Panc1 (cell line): ENCODE results near the gene SMIM21. TPM values are rescaled to one million over a fixed set of nuclear protein-coding genes. Genes with fewer than 3 reads are reported as not detected.

Experiments
- ATAC-seq: fragments of 200-7000 bp; cut with Tn5 transposase; 2 replicates; pipeline ENCODE4 v1.9.1; 2020; ENCODE audit warnings: mild to moderate bottlenecking, moderate library complexity
- BruUV-seq: library from RNA; stranded (reverse); fragments of 400-500 nt; replicated peaks from 2 replicates; lab custom pipeline; 2021; lab: Mats Ljungman, UMichigan
- CTCF ChIA-PET: fragments of 300-600 bp; sonication (Branson Sonifier 250); formaldehyde crosslinking; loops from one replicate; lab custom pipeline; 2022; ENCODE audit warnings: antibody characterized with exemption; lab: Charles Lee
- POLR2A ChIA-PET: fragments of 300-600 bp; sonication (Branson Sonifier 250); formaldehyde crosslinking; loops from one replicate; lab custom pipeline; 2022; ENCODE audit warnings: antibody characterized with exemption; lab: Charles Lee
- DNase-seq: peaks from one replicate; pipeline ENCODE4 v3.0.0-alpha.2; 2010; ENCODE audit warnings: low read depth, low spot score
- H3K27ac ChIP-seq: 2 replicates; pipeline ENCODE4 v1.5.1; 2011; ENCODE audit warnings: mild to moderate bottlenecking, low read length, inconsistent platforms
- H3K27me3 ChIP-seq: fragments of 200-500 bp; sonication (Bioruptor generic); 2 replicates; pipeline ENCODE4 v1.6.0; 2014; ENCODE audit warnings: low read length, inconsistent platforms; ENCODE audit not compliant: control insufficient read depth, insufficient read depth
- H3K36me3 ChIP-seq: fragments of 200-500 bp; sonication (Bioruptor generic); 2 replicates; pipeline ENCODE4 v1.5.1; 2014; ENCODE audit warnings: inconsistent platforms, mild to moderate bottlenecking, low read length, moderate library complexity; ENCODE audit not compliant: control insufficient read depth, insufficient read depth
- H3K4me1 ChIP-seq: 2 replicates; pipeline ENCODE4 v1.5.1; 2011; ENCODE audit warnings: inconsistent platforms, mild to moderate bottlenecking, low read length, moderate library complexity; ENCODE audit not compliant: control insufficient read depth, insufficient read depth
- H3K4me3 ChIP-seq, 2 experiments: 2 replicates each; pipeline ENCODE4 v1.5.1; 2011 to 2012; ENCODE audit warnings: low read depth in 2 of 2, low read length in 2 of 2, mild to moderate bottlenecking in 2 of 2, inconsistent platforms in 1 of 2, moderate library complexity in 1 of 2
- H3K9me3 ChIP-seq: fragments of 200-500 bp; sonication (Bioruptor generic); 2 replicates; pipeline ENCODE4 v1.5.1; 2014; ENCODE audit warnings: low read depth, mild to moderate bottlenecking, inconsistent platforms, low read length, moderate library complexity; ENCODE audit not compliant: control insufficient read depth, insufficient read depth
- POLR2AphosphoS5 ChIP-seq: IDR thresholded peaks from 2 replicates; pipeline ENCODE4 v1.6.1; 2012; ENCODE audit warnings: mild to moderate bottlenecking, low read depth, low read length, moderate library complexity
- REST ChIP-seq, 2 experiments: IDR thresholded peaks; 2 replicates each; pipeline ENCODE4 v1.6.1; 2011 to 2012; ENCODE audit warnings: low read depth in 2 of 2, control low read depth in 1 of 2, low read length in 1 of 2, mild to moderate bottlenecking in 1 of 2, moderate library complexity in 1 of 2; ENCODE audit not compliant: insufficient read depth in 1 of 2
- SIN3A ChIP-seq: IDR thresholded peaks from 2 replicates; pipeline ENCODE4 v1.6.1; 2012; ENCODE audit warnings: low read depth, mild to moderate bottlenecking, low read length, moderate library complexity, borderline replicate concordance; ENCODE audit not compliant: insufficient read depth
- TCF7L2 ChIP-seq: IDR thresholded peaks from 2 replicates; pipeline ENCODE4 v1.6.1; 2011; ENCODE audit warnings: mild to moderate bottlenecking, low read depth, low read length, inconsistent platforms
- in situ Hi-C: cut with HindIII; loops from 2 replicates; pipeline ENCODE4 v1.10.0; 2016; ENCODE audit warnings: low sequenced_read_pairs, low pct_unique_long_range_greater_than_20kb
- intact Hi-C: fragments of 100-400 bp; cut with micrococcal nuclease; formaldehyde crosslinking; loops from one replicate; pipeline ENCODE4 v1.10.0; 2022; ENCODE audit not compliant: unreplicated experiment
- total RNA-seq: library from RNA; stranded (reverse); gene quantifications from one replicate; pipeline ENCODE4 v1.2.1, GENCODE V29; 2021; ENCODE audit not compliant: unreplicated experiment
- TF ChIP-seq, protein P1 (sequence below): fragments of 450-650 bp; IDR thresholded peaks from 2 replicates; pipeline ENCODE4 v1.5.1; 2017; ENCODE audit warnings: mild to moderate bottlenecking

SMIM21 gene
- total RNA-seq, 1 experiment from 2014 or later: not detected

GRCh38 chr18:75376004-75376403 is 51.5 kb downstream of the SMIM21 start:
- CTCF ChIA-PET: no interaction called here
- Histone ChIP-seq H3K27ac (no peak overlapping the region), H3K36me3 (no peaks in the 10 kb centered on the region), H3K27me3 (no peaks in the 10 kb centered on the region; the same call in 1 of the 2 replicates), H3K4me1 (no peaks in the 10 kb centered on the region), H3K4me3 (no peak overlapping the region), H3K9me3 (no peaks in the 10 kb centered on the region)
- in situ Hi-C loops (no loop called here), intact Hi-C loops (no loop called here)
- DNase-seq: no peak
- TF ChIP-seq REST (IDR thresholded peaks at IDR 0.05; ENCODE audit: insufficient read depth in 1 of 2, low read depth in 2 of 2, low read length in 1 of 2) (no peak), POLR2AphosphoS5 (no peak), TCF7L2 (no peak), SIN3A (no peak)
- TF ChIP-seq, protein P1, sequence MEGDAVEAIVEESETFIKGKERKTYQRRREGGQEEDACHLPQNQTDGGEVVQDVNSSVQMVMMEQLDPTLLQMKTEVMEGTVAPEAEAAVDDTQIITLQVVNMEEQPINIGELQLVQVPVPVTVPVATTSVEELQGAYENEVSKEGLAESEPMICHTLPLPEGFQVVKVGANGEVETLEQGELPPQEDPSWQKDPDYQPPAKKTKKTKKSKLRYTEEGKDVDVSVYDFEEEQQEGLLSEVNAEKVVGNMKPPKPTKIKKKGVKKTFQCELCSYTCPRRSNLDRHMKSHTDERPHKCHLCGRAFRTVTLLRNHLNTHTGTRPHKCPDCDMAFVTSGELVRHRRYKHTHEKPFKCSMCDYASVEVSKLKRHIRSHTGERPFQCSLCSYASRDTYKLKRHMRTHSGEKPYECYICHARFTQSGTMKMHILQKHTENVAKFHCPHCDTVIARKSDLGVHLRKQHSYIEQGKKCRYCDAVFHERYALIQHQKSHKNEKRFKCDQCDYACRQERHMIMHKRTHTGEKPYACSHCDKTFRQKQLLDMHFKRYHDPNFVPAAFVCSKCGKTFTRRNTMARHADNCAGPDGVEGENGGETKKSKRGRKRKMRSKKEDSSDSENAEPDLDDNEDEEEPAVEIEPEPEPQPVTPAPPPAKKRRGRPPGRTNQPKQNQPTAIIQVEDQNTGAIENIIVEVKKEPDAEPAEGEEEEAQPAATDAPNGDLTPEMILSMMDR: no peak
- no peak for ATAC-seq
- POLR2A ChIA-PET: no interaction called here
- BruUV-seq: no TSS peak

DNA sequence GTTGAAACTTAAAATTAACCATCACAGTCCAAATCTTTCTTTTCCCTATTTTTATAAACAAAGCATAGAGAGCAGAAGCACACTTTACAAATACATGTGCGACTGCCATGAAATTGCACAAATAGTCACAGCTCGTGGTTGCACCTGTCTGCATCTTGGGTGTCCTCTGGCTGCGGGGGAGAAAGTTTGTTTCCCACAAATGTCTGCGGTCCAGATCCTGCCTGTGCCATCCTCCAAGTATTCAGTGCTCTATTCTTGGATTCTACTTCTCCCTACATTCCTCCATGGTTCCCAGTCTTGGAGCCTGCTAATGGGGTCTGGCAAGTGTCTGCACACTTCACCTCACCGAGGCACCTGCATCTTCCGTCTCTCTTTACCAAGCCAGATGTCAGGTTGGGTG is 52.2 kb downstream of the SMIM21 start:
- Histone ChIP-seq H3K4me3 (no peak overlapping the region), H3K27ac (no peak overlapping the region), H3K9me3 (no peaks in the 10 kb centered on the region), H3K4me1 (no peaks in the 10 kb centered on the region), H3K36me3 (no peaks in the 10 kb centered on the region), H3K27me3 (no peaks in the 10 kb centered on the region; the same call in 1 of the 2 replicates)
- TF ChIP-seq TCF7L2 (no peak), REST (IDR thresholded peaks at IDR 0.05; ENCODE audit: insufficient read depth in 1 of 2, low read depth in 2 of 2, low read length in 1 of 2) (no peak), SIN3A (no peak), POLR2AphosphoS5 (no peak)
- TF ChIP-seq, protein P1: no peak
- POLR2A ChIA-PET: no interaction called here
- in situ Hi-C loops: no loop called here
- BruUV-seq: no TSS peak
- ATAC-seq (no peak), DNase-seq (no peak)
- CTCF ChIA-PET: no interaction called here
- intact Hi-C loops: no loop called here
